Hematopoietic multipotent progenitor cell treated with erythropoietin and hydrocortisone succinate and interleukin-3 and kit ligand, for 8 days (in vitro differentiated cells): ENCODE data around the gene EEF1AKMT1.
"Not testable (repeated sequence)": the region's sequence is repeated elsewhere in the genome, so short reads cannot be mapped to it uniquely, and the experiment has no call there.

ENCODE experiments used
- DNase-seq: peaks from one replicate; pipeline ENCODE4 v3.0.0-alpha.2; 2015

Gene EEF1AKMT1

DNA sequence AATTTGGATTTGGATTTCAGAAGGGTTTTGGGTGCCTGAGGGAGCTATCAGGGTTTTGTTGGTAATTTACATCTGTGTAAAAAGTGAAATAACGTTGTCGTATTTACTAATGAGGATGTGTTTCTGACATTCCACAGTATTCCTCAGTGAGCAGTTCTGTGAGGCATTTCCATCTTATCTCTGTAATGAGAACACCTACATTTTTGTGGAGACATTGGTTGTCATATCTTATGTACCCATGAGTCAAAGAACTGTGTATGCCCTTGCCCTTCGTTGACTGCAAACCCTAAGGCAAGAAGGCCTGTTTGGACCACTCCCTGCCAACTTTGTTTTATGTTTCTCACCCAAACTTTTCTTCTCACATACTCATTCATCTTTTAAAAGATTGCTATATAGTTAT lies 84.5 kb downstream of the EEF1AKMT1 start:
- no peak for DNase-seq

DNA sequence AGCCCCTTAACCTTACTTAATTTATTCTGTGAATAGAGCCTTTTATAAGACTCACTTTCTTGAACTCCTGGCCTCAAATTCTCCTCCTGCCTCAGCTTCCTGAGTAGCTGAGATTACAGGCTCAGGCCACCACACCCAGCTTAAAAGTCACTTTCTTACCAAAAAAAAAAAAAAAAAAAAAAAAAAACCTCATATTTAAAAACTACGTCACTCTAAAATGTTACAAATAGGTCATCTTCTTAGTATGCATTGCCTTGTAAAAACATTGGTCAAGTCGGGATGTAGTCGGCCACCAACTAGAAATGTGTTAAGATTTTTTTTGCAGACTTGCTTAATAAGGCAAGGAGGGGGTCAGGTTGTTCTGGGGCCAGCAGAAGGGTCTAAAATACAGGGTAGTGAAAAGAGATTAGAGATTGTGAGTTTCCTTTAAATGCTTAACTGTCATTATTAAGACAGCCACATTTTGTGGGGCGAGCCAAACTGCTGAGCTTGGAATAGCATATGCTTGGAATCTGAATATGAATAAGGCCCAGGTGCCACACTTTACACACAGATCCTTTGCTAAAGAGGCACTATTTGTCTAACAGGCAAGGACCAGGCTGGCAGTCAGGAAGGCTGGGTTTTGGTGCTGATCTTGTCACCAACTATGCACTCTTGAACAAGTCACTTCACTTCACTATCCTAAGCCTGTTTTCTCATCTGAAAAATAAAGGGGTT lies 86.7 kb downstream of the EEF1AKMT1 start:
- no peak for DNase-seq

DNA sequence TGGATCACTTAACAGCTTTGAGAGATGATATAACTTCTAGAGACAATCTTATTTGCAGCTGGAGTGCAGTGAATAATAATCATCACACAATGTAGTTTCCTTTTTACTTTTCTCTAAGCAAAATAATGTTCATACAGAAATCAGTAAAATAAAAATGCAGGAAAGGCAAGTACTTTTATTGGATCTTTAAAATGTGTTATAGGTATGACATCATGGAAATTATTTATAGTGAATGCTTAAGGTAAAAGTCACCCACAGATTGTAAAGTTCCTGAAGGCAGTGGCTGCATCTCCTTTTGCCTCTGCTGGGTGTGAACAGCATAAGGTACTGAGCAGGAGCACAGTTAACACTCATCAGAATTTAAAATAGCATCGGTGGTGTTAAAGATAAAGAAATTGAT lies 87.6 kb downstream of the EEF1AKMT1 start:
- no peak for DNase-seq

DNA sequence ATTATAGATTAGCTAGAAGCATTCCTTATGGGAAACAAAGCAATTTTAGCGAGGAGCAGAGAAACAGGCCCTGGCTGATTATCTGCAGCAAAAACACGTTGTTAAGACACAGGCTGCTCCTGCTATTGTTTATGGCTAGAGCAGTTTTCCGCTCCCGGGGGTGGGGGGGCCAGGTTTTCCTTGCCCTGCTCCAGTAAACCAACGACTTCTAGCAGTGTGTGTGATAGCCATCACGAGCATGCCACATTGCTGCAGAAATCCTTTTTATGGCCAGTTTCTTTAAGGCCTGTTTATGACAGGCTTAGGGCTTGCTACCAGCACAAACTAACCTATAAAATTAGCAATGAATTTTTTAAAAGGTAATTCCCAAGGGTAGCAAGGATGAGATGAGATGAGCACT lies 88.7 kb downstream of the EEF1AKMT1 start:
- no peak for DNase-seq

DNA sequence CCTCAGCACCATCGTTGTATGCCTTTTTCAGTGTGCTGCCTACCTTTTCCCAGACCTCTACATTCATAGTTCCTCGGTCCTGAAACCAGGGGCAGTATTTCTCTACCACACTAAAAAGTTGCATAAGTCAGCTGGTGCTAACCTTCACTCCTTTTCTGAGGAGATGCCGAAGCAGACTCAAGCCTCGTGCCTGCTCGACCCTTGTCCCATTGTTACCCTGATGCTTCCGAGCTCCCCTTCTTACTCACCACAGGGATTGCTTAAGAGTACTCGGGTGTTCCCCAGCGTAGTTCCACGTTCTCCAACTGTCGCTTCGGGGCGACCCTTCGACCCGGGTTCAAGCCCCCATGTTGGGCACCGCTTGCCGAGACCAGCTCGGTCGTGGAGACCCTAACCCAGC lies 89.2 kb downstream of the EEF1AKMT1 start:
- DNase-seq: no peak

DNA sequence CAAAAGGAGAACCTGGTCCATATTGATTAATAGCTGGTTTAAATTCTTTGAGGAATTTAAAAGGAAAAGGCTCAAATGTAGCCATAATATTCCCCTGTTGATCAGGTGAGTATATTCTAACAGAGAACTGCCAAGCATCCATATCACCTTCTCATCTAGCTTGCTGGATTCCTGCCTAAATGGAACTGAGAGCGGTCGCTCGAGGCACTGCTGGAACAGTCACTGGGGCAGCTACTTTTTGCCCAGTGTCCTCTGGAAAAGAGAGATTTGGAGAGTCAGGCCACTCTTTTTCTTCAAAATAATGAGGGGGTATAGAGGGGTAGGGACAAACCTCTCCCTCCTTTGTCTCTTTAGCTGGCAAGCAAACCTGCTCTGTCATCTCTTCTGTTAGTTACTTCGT lies 89.7 kb downstream of the EEF1AKMT1 start:
- DNase-seq: no peak

DNA sequence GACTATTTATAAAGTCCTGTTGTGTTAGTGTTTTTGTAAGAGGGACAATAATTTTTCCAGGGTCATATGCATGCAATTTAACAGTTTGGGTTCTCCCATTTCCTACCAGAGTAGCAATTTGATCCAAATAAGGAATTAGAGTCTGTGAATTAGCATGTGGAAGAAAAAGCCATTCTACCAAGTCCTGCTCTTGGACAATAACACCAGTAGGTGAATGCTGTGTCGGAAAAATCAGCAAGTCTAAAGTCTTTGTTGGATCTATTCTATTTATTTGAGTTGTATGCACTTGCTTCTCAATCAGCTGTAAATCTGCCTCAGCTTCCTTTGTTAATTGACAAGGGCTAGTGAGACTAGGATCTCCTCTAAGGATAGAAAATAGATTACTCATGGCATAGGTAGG lies 91.7 kb downstream of the EEF1AKMT1 start:
- no peak for DNase-seq

DNA sequence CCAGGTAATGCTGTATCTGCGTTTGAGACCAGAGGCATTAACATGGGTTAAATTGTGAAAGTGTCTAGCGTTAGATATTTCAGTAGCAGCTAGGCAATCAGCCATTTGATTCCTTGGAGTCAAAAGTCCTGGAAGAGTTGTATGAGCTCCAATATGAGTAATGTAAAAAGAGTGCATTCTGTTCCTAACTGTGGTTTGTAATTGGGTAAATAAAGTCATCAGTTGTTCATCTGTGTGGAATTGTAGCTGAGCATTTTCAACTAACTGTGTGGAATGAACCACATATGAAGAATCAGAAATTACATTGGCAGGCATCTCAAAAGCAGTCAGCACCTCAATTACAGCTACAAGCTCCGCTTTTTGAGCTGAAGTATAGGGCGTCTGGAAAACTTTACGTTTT lies 92.3 kb downstream of the EEF1AKMT1 start:
- DNase-seq: not testable (repeated sequence)

DNA sequence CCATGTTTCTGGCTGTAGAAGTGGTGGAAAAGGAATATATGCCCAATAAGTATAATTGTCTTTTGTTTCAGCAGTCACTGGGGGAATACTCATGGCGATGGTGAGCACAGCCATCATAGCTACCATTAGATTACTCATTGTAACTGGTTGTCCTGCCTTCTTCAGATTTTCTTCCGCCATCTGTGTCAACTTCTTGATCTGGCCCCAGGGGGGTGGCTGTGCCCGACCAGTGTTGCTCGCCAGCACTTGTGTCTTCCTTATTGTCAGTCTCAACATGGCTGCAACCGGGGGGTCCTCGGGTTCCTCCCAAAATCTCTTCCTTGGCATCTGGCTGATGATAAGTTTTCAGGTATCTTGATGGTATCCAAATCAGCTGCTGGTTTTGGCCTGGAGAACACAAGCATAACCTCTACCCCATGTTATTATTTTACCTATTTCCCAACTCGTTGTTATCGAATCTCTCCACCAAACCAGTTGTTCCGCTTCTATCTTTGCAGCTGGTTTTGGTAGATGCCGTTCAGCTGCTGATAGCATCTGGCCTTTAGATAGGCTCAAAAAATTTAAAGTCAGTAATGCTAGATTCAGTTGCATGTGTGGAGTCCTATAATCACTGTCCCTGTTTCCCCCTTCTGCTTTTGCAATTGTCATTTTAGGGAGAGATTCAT lies 93.2 kb downstream of the EEF1AKMT1 start:
- DNase-seq: no peak

DNA sequence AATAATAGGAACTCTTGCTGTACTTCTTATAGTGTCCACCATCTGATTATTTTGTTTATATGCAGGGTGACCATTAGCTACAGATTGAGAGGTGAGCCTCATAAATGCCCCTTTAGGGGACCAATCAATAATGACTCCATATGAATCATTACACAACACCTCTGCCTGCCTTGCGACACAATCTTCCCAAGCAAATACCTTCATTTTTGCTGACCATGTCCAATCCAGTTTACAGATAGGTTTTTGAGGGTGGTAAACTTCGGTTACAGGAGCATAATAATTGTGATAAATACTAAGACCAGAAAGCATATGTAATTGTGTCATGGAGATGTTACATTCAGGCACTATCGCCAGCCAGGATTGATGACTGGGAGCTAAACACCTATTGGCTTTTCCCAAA lies 93.9 kb downstream of the EEF1AKMT1 start:
- no peak for DNase-seq
